GM12892 (cell line): ENCODE measurements around the gene PTK6.

Experiments
- POLR2A ChIP-seq: IDR thresholded peaks from 2 replicates; pipeline ENCODE4 v1.6.1; 2011; ENCODE audit warnings: low read depth, low read length, control low read depth
- POLR2AphosphoS5 ChIP-seq: IDR thresholded peaks from 2 replicates; pipeline ENCODE4 v1.6.1; 2011; ENCODE audit warnings: low read depth, low read length, control low read depth
- TAF1 ChIP-seq: IDR thresholded peaks from 2 replicates; pipeline ENCODE4 v1.6.1; 2011; ENCODE audit warnings: low read depth, mild to moderate bottlenecking, control low read depth, low read length, borderline replicate concordance

DNA sequence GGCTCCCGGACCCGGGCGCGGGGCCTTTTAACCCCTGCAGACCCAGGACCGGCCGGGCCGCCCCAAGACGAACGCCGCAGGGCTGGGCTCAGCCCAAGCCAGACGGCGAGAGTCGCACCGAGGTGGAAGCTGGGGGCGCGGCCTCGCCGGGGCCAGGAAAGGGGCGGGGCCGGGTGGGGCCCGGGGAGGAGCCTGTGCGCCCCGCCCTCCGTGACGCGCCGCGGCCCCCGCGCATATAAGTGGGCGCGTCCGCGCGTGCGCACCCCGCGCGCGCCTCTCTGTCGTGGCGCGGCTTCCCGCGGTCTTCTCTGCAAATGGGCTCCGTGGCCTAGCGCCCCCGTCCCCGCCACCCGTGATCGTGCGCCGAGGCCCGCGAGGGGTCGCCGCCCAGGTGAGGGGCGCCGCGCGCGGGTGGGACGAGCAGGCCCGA is 16.7 kb downstream of the PTK6 start, which contains the start of gene PPDPF:
- TF ChIP-seq POLR2AphosphoS5 (peak; percentile 85), POLR2A (peak; percentile 96), TAF1 (peak; percentile 77)
